Tracheal epithelial cell (primary cell): Measurements from ENCODE around the gene GRAP2. TPM values are rescaled to one million over a fixed set of nuclear protein-coding genes. Genes with fewer than 3 reads are reported as not detected.

Experiments used
- total RNA-seq: library from RNA; depleted of rRNA; stranded (reverse); fragments of >200 nt; gene quantifications from 2 replicates; pipeline ENCODE4 v1.2.1, GENCODE V29; 2014

Gene GRAP2
- under 0.01 TPM in 1 of 2 replicates, not detected in the other for total RNA-seq

DNA sequence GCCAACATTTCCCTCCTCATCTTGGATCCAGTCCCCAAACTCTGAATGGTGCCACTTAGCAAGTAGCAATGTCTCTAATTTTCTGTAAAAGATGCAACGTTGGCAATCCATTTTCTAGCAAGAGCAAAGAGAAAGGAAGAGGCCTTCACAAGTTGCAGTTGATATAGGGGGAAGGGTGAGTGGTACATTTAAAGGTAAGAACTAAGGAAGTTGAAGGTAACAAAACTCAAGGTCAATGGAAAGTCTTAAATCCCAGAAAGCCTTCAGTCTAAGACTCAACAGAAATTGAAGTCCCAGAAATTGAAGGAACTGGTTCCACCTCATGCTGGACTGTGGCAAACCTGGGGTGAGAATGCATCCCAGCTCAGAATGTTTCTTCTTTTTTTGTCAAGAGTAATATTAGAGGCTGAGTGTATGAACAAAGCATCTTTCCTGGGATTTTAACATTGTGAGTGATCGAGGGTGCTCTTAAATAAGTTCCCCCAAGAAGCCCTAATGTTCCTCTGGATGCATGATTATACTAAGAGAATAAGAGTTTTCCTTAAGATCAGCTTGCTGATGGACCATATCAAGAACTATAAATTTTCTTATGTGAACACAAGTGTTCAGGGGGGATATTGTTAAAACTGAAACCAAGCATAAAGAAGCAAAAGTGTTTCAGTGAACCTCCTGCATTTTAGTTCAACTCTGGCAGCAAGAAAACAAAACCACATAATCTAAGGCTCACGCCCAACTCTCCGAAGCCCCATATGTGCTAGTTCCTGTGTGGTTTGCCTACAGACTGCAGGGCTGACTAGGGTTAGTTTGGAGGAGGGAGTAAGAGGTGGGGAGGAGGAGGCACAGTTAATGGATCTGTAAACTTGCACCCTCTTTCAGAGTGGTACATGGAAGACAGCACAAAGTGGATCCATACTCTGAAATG is at the start of gene GRAP2:
Gene GRAP2 (plus strand): TSS at position 779 of the 922 bp plus-strand sequence. CDS start 46,023 bp downstream, outside the sequence.

DNA sequence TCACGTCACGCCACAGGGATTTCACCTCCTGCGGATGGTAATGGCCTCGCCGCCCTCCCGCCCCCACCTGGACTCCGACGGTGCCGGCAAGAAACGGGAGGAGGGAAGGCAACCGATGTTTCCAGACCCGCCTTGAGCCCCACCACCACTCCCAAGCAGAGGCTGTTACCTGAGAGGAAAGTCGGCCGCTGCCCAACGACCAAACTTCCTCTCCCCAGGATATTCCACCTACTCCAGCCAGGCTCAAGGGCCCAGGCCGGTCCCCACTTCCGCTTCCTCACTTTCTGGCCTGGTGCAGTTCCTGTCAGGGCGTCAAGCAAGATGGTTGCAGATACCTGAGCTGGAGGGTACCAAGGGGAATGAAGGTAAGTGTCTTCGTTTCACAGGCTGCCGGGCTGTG is 7.4 kb upstream of the GRAP2 start, which contains the start of gene ENTHD1:
Gene ENTHD1 (minus strand): TSS at position 235 of the 400 bp plus-strand sequence. CDS start 6,012 bp downstream, outside the sequence.

DNA sequence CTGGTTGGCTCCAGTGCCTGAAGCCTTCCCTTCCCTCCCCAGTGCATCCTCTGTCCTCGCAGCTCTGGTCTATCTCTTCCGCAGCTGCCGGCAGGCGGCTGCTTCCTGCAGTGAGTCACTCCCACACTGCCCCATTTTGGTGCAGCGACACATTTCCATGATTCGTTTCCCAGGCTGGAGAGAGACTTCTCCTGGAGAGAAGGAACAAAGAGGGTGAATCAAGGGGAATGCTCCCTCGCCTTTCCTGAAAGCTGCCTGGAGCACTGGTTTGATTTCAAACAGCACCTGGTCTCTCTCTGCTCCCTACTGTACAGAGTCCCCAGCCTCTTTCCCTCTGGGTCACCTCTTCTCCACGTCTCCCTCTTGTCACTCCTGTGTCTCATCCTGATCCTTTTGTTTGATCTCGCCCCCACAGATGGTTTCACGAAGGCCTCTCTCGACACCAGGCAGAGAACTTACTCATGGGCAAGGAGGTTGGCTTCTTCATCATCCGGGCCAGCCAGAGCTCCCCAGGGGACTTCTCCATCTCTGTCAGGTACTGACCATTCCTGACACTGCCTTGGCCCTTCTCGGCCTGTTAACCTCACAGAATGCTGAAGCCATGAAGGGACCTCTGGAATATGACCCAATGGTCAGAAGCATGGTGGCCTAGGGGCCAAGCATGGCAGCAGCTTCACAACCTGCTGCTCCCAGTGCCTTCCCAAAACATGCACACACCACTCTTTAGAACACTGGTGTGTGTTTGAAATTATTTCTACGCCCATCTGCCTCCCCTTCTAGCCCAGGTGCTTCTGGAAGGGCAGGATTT is 59.0 kb downstream of the GRAP2 start, which contains the start of gene TMA7B:
Gene TMA7B (plus strand): TSS at position 758 of the 808 bp plus-strand sequence. CDS start 3,978 bp downstream, outside the sequence.

DNA sequence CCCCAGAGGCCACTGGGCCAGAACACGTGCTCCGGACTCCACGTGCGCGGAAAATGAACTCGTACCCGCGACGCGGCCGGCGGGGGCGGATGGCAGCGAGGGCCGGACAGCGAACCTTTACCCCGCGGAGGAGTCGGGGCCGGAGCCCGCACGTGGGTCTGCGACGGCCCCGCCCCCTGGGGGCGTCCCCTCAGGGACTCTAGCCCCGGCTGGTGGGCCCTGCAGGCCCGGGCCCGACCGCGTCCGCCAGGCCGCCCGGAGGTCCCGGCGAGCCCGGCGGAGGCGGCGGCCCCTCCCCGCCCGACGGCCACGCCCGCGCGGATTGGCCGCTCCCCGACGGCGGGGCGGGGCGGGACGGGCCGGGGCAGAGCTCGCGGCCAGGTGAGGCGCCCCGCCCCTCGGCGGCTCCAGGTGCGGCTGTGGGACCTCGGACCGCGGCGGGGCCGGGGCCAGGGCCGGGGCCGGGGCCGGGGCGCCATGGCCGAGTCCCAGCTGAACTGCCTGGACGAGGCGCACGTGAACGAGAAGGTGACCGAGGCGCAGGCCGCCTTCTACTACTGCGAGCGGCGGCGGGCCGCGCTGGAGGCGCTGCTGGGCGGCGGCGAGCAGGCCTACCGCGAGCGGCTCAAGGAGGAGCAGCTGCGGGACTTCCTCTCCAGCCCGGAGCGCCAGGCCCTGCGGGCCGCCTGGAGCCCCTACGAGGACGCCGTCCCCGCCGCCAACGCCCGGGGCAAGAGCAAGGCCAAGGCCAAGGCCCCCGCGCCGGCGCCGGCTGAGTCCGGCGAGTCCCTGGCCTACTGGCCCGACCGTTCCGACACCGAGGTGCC is 93.9 kb downstream of the GRAP2 start, which contains the start of gene FAM83F:
Gene FAM83F (plus strand): TSS at position 389 of the 827 bp plus-strand sequence. CDS start 89 bp downstream, at position 478.

Other genes with a start within 250 kb of the GRAP2 start
- not detected in 2 replicates for gene ENTHD1, start 7.3 kb upstream of the GRAP2 start, total RNA-seq
- not detected in 2 replicates for gene TMA7B, start 59.3 kb downstream of the GRAP2 start, total RNA-seq
- gene FAM83F, start 93.9 kb downstream of the GRAP2 start, total RNA-seq: 18.1 and 31.8 TPM in 2 replicates